HEK293 (cell line): ENCODE measurements around the gene PGC.

Experiments used
- KLF1 ChIP-seq: fragments of 450-650 bp; formaldehyde crosslinking; IDR thresholded peaks from 2 replicates; pipeline ENCODE4 v1.5.1; 2016; ENCODE audit warnings: missing biosample characterization, missing genetic modification characterization
- RBAK ChIP-seq: fragments of 450-650 bp; formaldehyde crosslinking; IDR thresholded peaks from 2 replicates; pipeline ENCODE4 v1.5.1; 2016; ENCODE audit warnings: missing biosample characterization, missing genetic modification characterization
- TCF7L2 ChIP-seq: IDR thresholded peaks from 2 replicates; pipeline ENCODE4 v1.6.1; 2011; ENCODE audit warnings: low read depth, mild to moderate bottlenecking, inconsistent platforms, low read length, moderate library complexity, borderline replicate concordance
- ZBTB20 ChIP-seq: fragments of 450-650 bp; formaldehyde crosslinking; IDR thresholded peaks from 2 replicates; pipeline ENCODE4 v1.5.1; 2016; ENCODE audit warnings: missing biosample characterization, missing genetic modification characterization
- ZBTB48 ChIP-seq: fragments of 450-650 bp; formaldehyde crosslinking; IDR thresholded peaks from 2 replicates; pipeline ENCODE4 v1.5.1; 2016; ENCODE audit warnings: missing biosample characterization, missing genetic modification characterization
- ZNF274 ChIP-seq, 2 experiments: fragments of 200-500 bp in 1 of 2; fragments of 450-650 bp in 1 of 2; sonication (Bioruptor generic) in 1 of 2; formaldehyde crosslinking in 1 of 2; IDR thresholded peaks; 2 replicates each; pipeline versions ENCODE4 v1.5.1 to v1.6.1; 2014 to 2016; ENCODE audit warnings: borderline replicate concordance in 1 of 2, inconsistent platforms in 1 of 2, low read length in 1 of 2, missing biosample characterization in 1 of 2, missing genetic modification characterization in 1 of 2
- ZNF501 ChIP-seq: fragments of 450-650 bp; formaldehyde crosslinking; IDR thresholded peaks from 2 replicates; pipeline ENCODE4 v1.5.1; 2016; ENCODE audit warnings: missing biosample characterization, missing genetic modification characterization
- ZNF837 ChIP-seq: fragments of 450-650 bp; formaldehyde crosslinking; IDR thresholded peaks from 2 replicates; pipeline ENCODE4 v1.5.1; 2016; ENCODE audit warnings: missing biosample characterization, missing genetic modification characterization
- TF ChIP-seq, protein P1 (sequence below): fragments of 450-650 bp; formaldehyde crosslinking; IDR thresholded peaks from 2 replicates; pipeline ENCODE4 v1.5.1; 2016; ENCODE audit warnings: missing biosample characterization, missing genetic modification characterization

- TF ChIP-seq, protein P1, sequence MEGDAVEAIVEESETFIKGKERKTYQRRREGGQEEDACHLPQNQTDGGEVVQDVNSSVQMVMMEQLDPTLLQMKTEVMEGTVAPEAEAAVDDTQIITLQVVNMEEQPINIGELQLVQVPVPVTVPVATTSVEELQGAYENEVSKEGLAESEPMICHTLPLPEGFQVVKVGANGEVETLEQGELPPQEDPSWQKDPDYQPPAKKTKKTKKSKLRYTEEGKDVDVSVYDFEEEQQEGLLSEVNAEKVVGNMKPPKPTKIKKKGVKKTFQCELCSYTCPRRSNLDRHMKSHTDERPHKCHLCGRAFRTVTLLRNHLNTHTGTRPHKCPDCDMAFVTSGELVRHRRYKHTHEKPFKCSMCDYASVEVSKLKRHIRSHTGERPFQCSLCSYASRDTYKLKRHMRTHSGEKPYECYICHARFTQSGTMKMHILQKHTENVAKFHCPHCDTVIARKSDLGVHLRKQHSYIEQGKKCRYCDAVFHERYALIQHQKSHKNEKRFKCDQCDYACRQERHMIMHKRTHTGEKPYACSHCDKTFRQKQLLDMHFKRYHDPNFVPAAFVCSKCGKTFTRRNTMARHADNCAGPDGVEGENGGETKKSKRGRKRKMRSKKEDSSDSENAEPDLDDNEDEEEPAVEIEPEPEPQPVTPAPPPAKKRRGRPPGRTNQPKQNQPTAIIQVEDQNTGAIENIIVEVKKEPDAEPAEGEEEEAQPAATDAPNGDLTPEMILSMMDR (tag by site-specific recombination) = no peak
- TF ChIP-seq ZBTB20 (tag by site-specific recombination) = no peak
- no peak for TF ChIP-seq KLF1 (tag by site-specific recombination)
- no peak for TF ChIP-seq ZNF501 (tag by site-specific recombination)
- no peak for TF ChIP-seq ZNF274 (IDR thresholded peaks at IDR 0.05; ENCODE audit: low read length)
- no peak for TF ChIP-seq ZNF274 (tag by site-specific recombination; IDR thresholded peaks at IDR 0.05; ENCODE audit: borderline replicate concordance)
- TF ChIP-seq TCF7L2 = no peak
- no peak for TF ChIP-seq ZBTB48 (tag by site-specific recombination)
- TF ChIP-seq ZNF837 (tag by site-specific recombination) = no peak
- no peak for TF ChIP-seq RBAK (tag by site-specific recombination)
Measured at GRCh38 chr6:41692730-41693129, 54.5 kb downstream of the PGC start.
